K562 (cell line): ENCODE measurements around the gene AGBL1. TPM values are rescaled to one million over a fixed set of nuclear protein-coding genes. Genes with fewer than 3 reads are reported as not detected.

Source experiments
- ATAC-seq: fragments of 200-7000 bp; cut with Tn5 transposase; 3 replicates; pipeline ENCODE4 v1.9.1; 2020; ENCODE audit warnings: moderate library complexity
- BruUV-seq: library from RNA; stranded (reverse); fragments of 400-500 nt; replicated peaks from 2 replicates; lab custom pipeline; 2021; lab: Mats Ljungman, UMichigan
- CTCF ChIA-PET: fragments of 300-600 bp; formaldehyde crosslinking; extraction: SDS; loops from one replicate; lab custom pipeline; 2021; ENCODE audit warnings: low intra/inter-chr PET ratio; lab: Yijun Ruan, JAX
- POLR2A ChIA-PET: fragments of 300-600, 350-650 bp; sonication (Branson Sonifier 250); formaldehyde crosslinking; extraction: SDS; loops from one replicate; lab custom pipeline; 2021; ENCODE audit warnings: antibody characterized with exemption, inconsistent platforms; lab: Yijun Ruan, JAX
- DNase-seq, 4 experiments: peaks; one replicate each; pipeline versions ENCODE4 v3.0.0 to v3.0.0-alpha.2; 2011 to 2018; ENCODE audit warnings: low spot score in 3 of 4, mixed read lengths in 3 of 4; ENCODE audit errors: extremely low read depth in 1 of 4
- FAIRE-seq: peaks from 2 replicates; lab custom pipeline; 2011; peaks lifted over from hg19 to GRCh38; lab: Jason Lieb, UNC
- H2AFZ ChIP-seq: 2 replicates; pipeline ENCODE4 v1.6.0; 2011; ENCODE audit warnings: low read depth, low read length, control low read depth, inconsistent platforms
- H3K27ac ChIP-seq: fragments of 200-600 bp; 3 replicates; pipeline ENCODE4 v1.8.0; 2011; ENCODE audit warnings: low read depth, mild to moderate bottlenecking, control low read depth, inconsistent platforms, low read length, moderate library complexity, mixed read lengths; ENCODE audit errors: extremely low read depth
- H3K27me3 ChIP-seq, 2 experiments: fragments of 300-600 bp in 1 of 2; 2 replicates in 1 of 2; 3 replicates in 1 of 2; pipeline versions ENCODE4 v1.6.0 to v1.8.0; 2011; ENCODE audit warnings: inconsistent platforms in 2 of 2, low read length in 2 of 2, mild to moderate bottlenecking in 1 of 2, mixed read lengths in 1 of 2, moderate library complexity in 1 of 2; ENCODE audit not compliant: control insufficient read depth in 2 of 2, insufficient read depth in 2 of 2
- H3K36me3 ChIP-seq: fragments of 300-600 bp; 3 replicates; pipeline ENCODE4 v1.8.0; 2011; ENCODE audit warnings: mild to moderate bottlenecking, low read length, inconsistent platforms; ENCODE audit not compliant: control insufficient read depth, insufficient read depth
- H3K4me1 ChIP-seq, 2 experiments: fragments of 200-600 bp in 1 of 2; replicated peaks in 1 of 2; 2 replicates in 1 of 2; 3 replicates in 1 of 2; pipeline versions ENCODE4 v1.5.1 to v1.8.0; 2011; ENCODE audit warnings: inconsistent platforms in 2 of 2, low read length in 2 of 2, mild to moderate bottlenecking in 1 of 2, mixed read lengths in 1 of 2, moderate library complexity in 1 of 2; ENCODE audit not compliant: control insufficient read depth in 2 of 2, insufficient read depth in 2 of 2
- H3K4me2 ChIP-seq: 2 replicates; pipeline ENCODE4 v1.6.1; 2011; ENCODE audit warnings: low read length, control low read depth, inconsistent platforms, mixed read lengths; ENCODE audit not compliant: insufficient read depth
- H3K4me3 ChIP-seq: fragments of 200-600 bp; sonication (generic), shearing (Covaris generic); 2 replicates; pipeline ENCODE4 v1.5.1; 2016; ENCODE audit warnings: control low read depth, inconsistent platforms
- H3K79me2 ChIP-seq: fragments of 200-600 bp; 3 replicates; pipeline ENCODE4 v1.8.0; 2011; ENCODE audit warnings: low read length, inconsistent platforms; ENCODE audit not compliant: control insufficient read depth, insufficient read depth
- H3K9ac ChIP-seq, 2 experiments: 2 replicates each; pipeline versions ENCODE4 v1.6.0 to v1.6.1; 2011; ENCODE audit warnings: low read depth in 2 of 2, low read length in 2 of 2, control low read depth in 1 of 2, inconsistent platforms in 1 of 2, mild to moderate bottlenecking in 1 of 2, mixed read lengths in 1 of 2; ENCODE audit not compliant: insufficient read depth in 1 of 2
- H3K9me1 ChIP-seq: one replicate; pipeline ENCODE4 v1.6.0; 2011; ENCODE audit warnings: inconsistent platforms, mild to moderate bottlenecking, low read length, moderate library complexity; ENCODE audit not compliant: control insufficient read depth, insufficient read depth
- H3K9me3 ChIP-seq: replicated peaks from 2 replicates; pipeline ENCODE4 v1.5.1; 2011; ENCODE audit warnings: low read depth, low read length, inconsistent platforms; ENCODE audit not compliant: control insufficient read depth, insufficient read depth
- H4K20me1 ChIP-seq: replicated peaks from 2 replicates; pipeline ENCODE4 v1.6.1; 2011; ENCODE audit warnings: low read length, inconsistent platforms, mixed read lengths; ENCODE audit not compliant: control insufficient read depth, insufficient read depth
- BACH1 ChIP-seq: fragments of 200-800 bp; sonication (Bioruptor generic); IDR thresholded peaks from 2 replicates; pipeline ENCODE4 v1.6.1; 2016; ENCODE audit warnings: missing genetic modification characterization, missing compliant biosample characterization
- CBFB ChIP-seq: sonication (generic); formaldehyde crosslinking; IDR thresholded peaks from 2 replicates; pipeline ENCODE4 v1.4.0; 2020; ENCODE audit warnings: mild to moderate bottlenecking, missing genetic modification reagents
- CREB5 ChIP-seq: fragments of 250-450 bp; sonication (Bioruptor Pico); IDR thresholded peaks from 2 replicates; pipeline ENCODE4 v1.5.0; 2020; ENCODE audit warnings: mild to moderate bottlenecking
- FIP1L1 ChIP-seq: fragments of 200-400 bp; formaldehyde crosslinking; IDR thresholded peaks from 2 replicates; pipeline ENCODE4 v1.6.1; 2018; ENCODE audit warnings: mild to moderate bottlenecking, low read depth, low read length; ENCODE audit not compliant: poor library complexity, severe bottlenecking
- GTF2B ChIP-seq: IDR thresholded peaks from 2 replicates; pipeline ENCODE4 v1.6.1; 2011; ENCODE audit not compliant: insufficient read length; ENCODE audit errors: extremely low read depth
- HNRNPK ChIP-seq: fragments of 200-400 bp; formaldehyde crosslinking; IDR thresholded peaks from one replicate; pipeline ENCODE4 v1.6.1; 2018; ENCODE audit warnings: mild to moderate bottlenecking, low read depth, low read length; ENCODE audit not compliant: poor library complexity, severe bottlenecking
- PCBP2 ChIP-seq: fragments of 200-400 bp; formaldehyde crosslinking; IDR thresholded peaks from 2 replicates; pipeline ENCODE4 v1.6.1; 2018; ENCODE audit warnings: low read length, low read depth, mild to moderate bottlenecking, moderate library complexity; ENCODE audit not compliant: poor library complexity, severe bottlenecking
- SIN3B ChIP-seq: fragments of 450-650 bp; IDR thresholded peaks from 2 replicates; pipeline ENCODE4 v1.6.1; 2017; ENCODE audit warnings: low read depth, mild to moderate bottlenecking, moderate library complexity
- THRAP3 ChIP-seq: fragments of 450-650 bp; IDR thresholded peaks from 2 replicates; pipeline ENCODE4 v1.6.1; 2016; ENCODE audit warnings: mild to moderate bottlenecking, inconsistent platforms, borderline replicate concordance
- THRB ChIP-seq: fragments of 450-650 bp; formaldehyde crosslinking; conservative IDR thresholded peaks from 2 replicates; pipeline ENCODE4 v1.4.0; 2022; ENCODE audit warnings: mild to moderate bottlenecking, missing genetic modification characterization
- WGBS: fragments of 100-300 bp; shearing (Covaris generic); methylation state at CpG from one replicate; pipeline ENCODE4 v1.1.6; 2016; ENCODE audit warnings: low coverage, mixed read lengths; ENCODE audit not compliant: insufficient coverage; ENCODE audit errors: missing lambda C conversion rate; 5-methylcytosine and 5-hydroxymethylcytosine counted together
- in situ Hi-C: fragments of 300-500 bp; cut with MboI; formaldehyde crosslinking; loops from 4 replicates; pipeline ENCODE4 v1.15.0; 2018; ENCODE audit warnings: inconsistent platforms, mixed read lengths
- intact Hi-C: fragments of 100-400 bp; cut with micrococcal nuclease; formaldehyde crosslinking; loops from 2 replicates; pipeline ENCODE4 v1.14.2; 2022
- polyA plus RNA-seq, 8 experiments: library from polyadenylated mRNA; depleted of rRNA in 4 of 8; stranded (reverse) in 5 of 8; unstranded in 3 of 8; fragments of >200 nt; fragmentation: Nextera tagmentation in 2 of 8; fragmentation: Illumina TruSeq in 1 of 8; extraction: Ambion mirVana in 2 of 8; extraction: Trizol in 1 of 8; gene quantifications; 2 replicates each; pipeline versions ENCODE4 v1.2.1 to v1.2.3, GENCODE V29; 2011 to 2014; ENCODE audit warnings: inconsistent platforms in 1 of 8, missing spikeins in 1 of 8
- total RNA-seq, 7 experiments: library from RNA; depleted of rRNA in 6 of 7; stranded (reverse); fragments of >200 nt in 6 of 7; fragmentation: Illumina TruSeq in 2 of 7; extraction: Trizol in 2 of 7; gene quantifications; 2 replicates each; pipeline versions ENCODE4 v1.2.1 to v1.2.3, GENCODE V29; 2011 to 2021; ENCODE audit warnings: low replicate concordance in 1 of 7

AGBL1 gene
- total and polyA plus RNA-seq, 9 of the 15 experiments (the other 6 are each of a cell fraction or from before 2014, with no cell fraction given): not detected

GRCh38 chr15:86634992-86635638 lies 555.4 kb downstream of the AGBL1 start:
- Histone ChIP-seq H3K4me3 (no peak overlapping the region), H4K20me1 (no peaks in the 10 kb centered on the region), H3K36me3 (no peaks in the 10 kb centered on the region), H3K27me3 (no peaks in the 10 kb centered on the region), H3K9ac (no peak overlapping the region), H3K9me3 (no peaks in the 10 kb centered on the region), H2AFZ (no peak overlapping the region), H3K27ac (no peak overlapping the region), H3K9me1 (no peaks in the 10 kb centered on the region), H3K79me2 (no peaks in the 10 kb centered on the region), H3K4me2 (no peak overlapping the region), H3K4me1 (no peaks in the 10 kb centered on the region)
- intact Hi-C loops (no loop called here), in situ Hi-C loops (no loop called here)
- DNase-seq (no peak), ATAC-seq (no peak), FAIRE-seq (no peak)
- TF ChIP-seq GTF2B (no peak), PCBP2 (peak; percentile 83), HNRNPK (peak; percentile 59)
- 0% methylated on average over 2 of the region's 2 CpGs for WGBS
- ChIA-PET CTCF (no interaction called here), POLR2A (no interaction called here)
- no TSS peak for BruUV-seq

GRCh38 chr15:86644339-86644738 lies 564.7 kb downstream of the AGBL1 start:
- no peaks in the 10 kb centered on the region for H3K36me3 ChIP-seq
- intact Hi-C loops: no loop called here
- ATAC-seq: no peak
- H3K27me3 ChIP-seq: no peaks in the 10 kb centered on the region
- POLR2A ChIA-PET: no interaction called here
- H3K9ac ChIP-seq: no peak overlapping the region
- no peaks in the 10 kb centered on the region for H3K79me2 ChIP-seq
- no peaks in the 10 kb centered on the region for H3K9me1 ChIP-seq
- no peak overlapping the region for H3K27ac ChIP-seq
- H3K4me1 ChIP-seq: no peaks in the 10 kb centered on the region
- TF ChIP-seq THRB (CRISPR knock-in tag) (no peak), FIP1L1 (no peak), THRAP3 (no peak), SIN3B (no peak), BACH1 (tag) (no peak), CREB5 (CRISPR knock-in tag) (no peak), CBFB (CRISPR knock-in tag) (no peak)
- TF ChIP-seq, all 486 proteins: peak for 0
- WGBS: 0% methylated on average over 3 of the region's 3 CpGs
- no peak overlapping the region for H3K4me2 ChIP-seq
- no TSS peak for BruUV-seq
- no peaks in the 10 kb centered on the region for H3K9me3 ChIP-seq
- H2AFZ ChIP-seq: no peak overlapping the region
- no peak overlapping the region for H3K4me3 ChIP-seq
- FAIRE-seq: no peak
- CTCF ChIA-PET: no interaction called here
- no peak for DNase-seq
- no peaks in the 10 kb centered on the region for H4K20me1 ChIP-seq
- in situ Hi-C loops: no loop called here
